ENCODE measurements around the gene EIF2B2. TPM values are rescaled to one million over a fixed set of nuclear protein-coding genes. Genes with fewer than 3 reads are reported as not detected.

Gene EIF2B2
- total RNA-seq, 1 donor from 2014 or later = 37.2 TPM

DNA sequence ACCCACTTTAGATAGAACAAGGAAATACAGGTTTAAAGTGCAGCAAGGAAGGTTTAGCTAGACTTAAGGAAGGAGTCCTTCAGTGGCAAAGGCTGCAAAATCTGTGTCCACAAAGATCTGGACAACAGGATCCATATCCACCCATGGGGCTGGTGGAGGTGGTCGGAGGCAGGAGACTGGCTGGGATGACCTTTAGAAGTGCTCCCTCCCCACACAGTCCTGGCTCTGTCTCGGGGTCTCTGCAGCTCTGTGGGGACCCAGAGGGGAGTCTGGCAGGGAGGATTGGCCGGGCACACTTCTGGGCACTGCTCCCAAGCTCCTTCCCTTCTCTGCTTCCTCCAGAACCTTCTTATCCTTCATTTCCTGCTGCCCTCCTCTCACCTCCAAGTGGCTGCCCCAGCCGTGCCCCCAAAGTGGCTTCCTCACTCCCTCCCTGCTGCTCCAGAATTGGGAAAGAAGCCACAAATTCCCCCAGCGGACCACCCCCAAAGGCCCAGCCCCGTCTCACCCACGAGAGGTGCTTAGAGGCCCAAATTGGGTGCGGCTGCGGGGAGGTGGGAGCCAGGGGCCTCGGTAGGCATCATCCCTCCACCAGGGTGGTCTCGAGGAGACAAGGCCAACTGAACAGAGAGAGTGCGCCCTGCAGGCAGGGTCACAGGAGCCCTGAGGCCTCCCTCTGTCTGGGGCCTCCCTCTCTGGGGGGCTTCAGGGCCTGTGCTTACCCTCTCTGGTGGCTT is 25.4 kb upstream of the EIF2B2 start:
- POLR2A ChIA-PET = no interaction called here
- intact Hi-C loops (cut with micrococcal nuclease) = no loop called here
- CTCF ChIA-PET = interaction anchor here (1.0 kb wide), 1 partner anchor 84 kb away, joined by 3 read pairs; no protein-coding TSS in a partner anchor
- Mint-ChIP-seq H3K36me3 (ENCODE audit: low read depth) (no peaks in the 10 kb centered on the region), H3K4me3 (no peak overlapping the region), H3K27me3 (no peaks in the 10 kb centered on the region), H3K4me1 (no peaks in the 10 kb centered on the region), H3K9me3 (no peaks in the 10 kb centered on the region), H3K27ac (no peak overlapping the region)
- ATAC-seq (ENCODE audit: low read depth) (no peak), DNase-seq (no peak)
- TF ChIP-seq, protein P1, sequence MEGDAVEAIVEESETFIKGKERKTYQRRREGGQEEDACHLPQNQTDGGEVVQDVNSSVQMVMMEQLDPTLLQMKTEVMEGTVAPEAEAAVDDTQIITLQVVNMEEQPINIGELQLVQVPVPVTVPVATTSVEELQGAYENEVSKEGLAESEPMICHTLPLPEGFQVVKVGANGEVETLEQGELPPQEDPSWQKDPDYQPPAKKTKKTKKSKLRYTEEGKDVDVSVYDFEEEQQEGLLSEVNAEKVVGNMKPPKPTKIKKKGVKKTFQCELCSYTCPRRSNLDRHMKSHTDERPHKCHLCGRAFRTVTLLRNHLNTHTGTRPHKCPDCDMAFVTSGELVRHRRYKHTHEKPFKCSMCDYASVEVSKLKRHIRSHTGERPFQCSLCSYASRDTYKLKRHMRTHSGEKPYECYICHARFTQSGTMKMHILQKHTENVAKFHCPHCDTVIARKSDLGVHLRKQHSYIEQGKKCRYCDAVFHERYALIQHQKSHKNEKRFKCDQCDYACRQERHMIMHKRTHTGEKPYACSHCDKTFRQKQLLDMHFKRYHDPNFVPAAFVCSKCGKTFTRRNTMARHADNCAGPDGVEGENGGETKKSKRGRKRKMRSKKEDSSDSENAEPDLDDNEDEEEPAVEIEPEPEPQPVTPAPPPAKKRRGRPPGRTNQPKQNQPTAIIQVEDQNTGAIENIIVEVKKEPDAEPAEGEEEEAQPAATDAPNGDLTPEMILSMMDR (IDR thresholded peaks at IDR 0.05) = no peak

DNA sequence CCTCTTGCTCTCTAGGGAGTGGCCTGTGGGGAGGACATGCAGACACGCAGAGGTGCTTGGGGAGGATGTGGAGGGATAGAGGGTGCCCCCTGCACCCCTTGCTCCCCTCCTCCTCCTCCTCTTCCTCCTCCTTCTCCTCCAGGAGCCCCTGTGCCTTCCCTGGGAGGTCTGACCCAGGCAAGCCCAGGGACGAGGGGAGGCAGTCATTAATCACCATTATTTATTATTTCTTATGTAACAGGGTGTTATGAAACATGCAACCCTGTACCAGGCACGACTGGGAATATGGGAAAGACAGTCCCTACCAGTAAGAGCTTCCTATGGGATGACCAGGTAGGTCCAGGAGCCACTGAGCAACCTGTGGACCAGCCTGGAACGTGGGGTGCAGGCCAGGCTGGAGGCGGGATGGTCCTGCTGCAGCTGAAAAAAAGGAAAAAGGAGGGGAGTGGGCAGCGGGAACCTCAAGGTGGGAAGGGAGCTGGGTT is 24.8 kb upstream of the EIF2B2 start:
- CTCF ChIA-PET = interaction anchor here (1.0 kb wide), 1 partner anchor 85 kb away, joined by 3 read pairs; no protein-coding TSS in a partner anchor
- Mint-ChIP-seq H3K9me3 (no peaks in the 10 kb centered on the region), H3K36me3 (ENCODE audit: low read depth) (no peaks in the 10 kb centered on the region), H3K27ac (no peak overlapping the region), H3K4me3 (no peak overlapping the region), H3K27me3 (no peaks in the 10 kb centered on the region), H3K4me1 (no peaks in the 10 kb centered on the region)
- TF ChIP-seq, protein P1 (IDR thresholded peaks at IDR 0.05) = no peak
- intact Hi-C loops (cut with micrococcal nuclease) = no loop called here
- DNase-seq (no peak), ATAC-seq (ENCODE audit: low read depth) (no peak)
- POLR2A ChIA-PET = no interaction called here

DNA sequence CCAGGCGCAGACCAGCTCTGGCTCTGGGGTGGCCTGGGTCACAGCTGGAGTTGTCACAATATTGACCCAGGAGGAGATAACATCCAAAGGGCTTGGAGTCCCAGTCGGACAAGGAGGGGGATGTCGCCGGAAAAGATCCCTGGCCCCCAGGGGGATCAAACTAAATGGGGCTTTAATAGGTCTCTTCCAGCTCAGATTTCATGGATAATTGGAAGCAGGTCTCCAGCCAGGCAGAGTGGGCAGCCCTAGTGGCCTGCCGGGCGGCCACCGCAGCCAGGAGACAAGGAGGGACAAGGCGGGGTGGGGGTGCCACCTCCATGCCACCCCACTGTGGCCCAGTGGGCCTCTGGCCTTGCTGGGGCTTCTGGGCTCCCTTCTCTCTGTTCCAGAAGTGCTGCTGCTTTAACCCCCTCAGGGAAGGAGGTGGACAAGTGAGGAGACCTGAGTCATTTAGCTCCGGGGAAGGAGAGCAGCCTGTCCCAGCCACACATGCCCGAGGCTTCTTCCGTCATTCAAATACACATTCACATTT is 24.2 kb upstream of the EIF2B2 start:
- H3K36me3 Mint-ChIP-seq (ENCODE audit: low read depth) = no peaks in the 10 kb centered on the region

DNA sequence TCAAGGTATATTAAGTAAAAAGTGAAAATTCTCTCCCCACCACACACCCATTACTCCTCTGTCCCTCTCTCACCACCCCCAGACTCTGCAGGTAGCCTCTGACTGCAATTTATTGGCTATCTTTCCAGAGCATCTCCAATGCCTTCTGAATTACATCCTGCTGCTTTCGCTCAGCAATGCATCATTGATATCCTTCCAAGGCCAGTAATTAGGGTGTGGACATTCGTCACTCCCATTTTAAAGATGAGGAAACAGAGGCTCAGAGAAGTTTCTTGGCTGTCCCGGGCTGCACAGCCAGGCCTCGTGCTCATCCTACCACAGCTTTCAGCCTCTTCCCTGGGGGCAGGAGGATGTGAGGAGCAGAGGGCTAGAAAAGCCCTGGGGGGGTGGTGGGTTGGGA is 23.7 kb upstream of the EIF2B2 start:
- Mint-ChIP-seq H3K4me3 (no peak overlapping the region), H3K4me1 (no peaks in the 10 kb centered on the region), H3K27me3 (no peaks in the 10 kb centered on the region), H3K9me3 (no peaks in the 10 kb centered on the region), H3K36me3 (ENCODE audit: low read depth) (no peaks in the 10 kb centered on the region), H3K27ac (no peak overlapping the region)
- POLR2A ChIA-PET = no interaction called here
- ATAC-seq (ENCODE audit: low read depth) (no peak), DNase-seq (no peak)
- TF ChIP-seq, protein P1 (IDR thresholded peaks at IDR 0.05) = no peak
- CTCF ChIA-PET = no interaction called here
- intact Hi-C loops (cut with micrococcal nuclease) = no loop called here

More for the DNA sequence above, 24.2 kb upstream of the EIF2B2 start:
- H3K4me1 Mint-ChIP-seq = no peaks in the 10 kb centered on the region
- DNase-seq (no peak), ATAC-seq (ENCODE audit: low read depth) (no peak)
- intact Hi-C loops (cut with micrococcal nuclease) = no loop called here
- TF ChIP-seq, protein P1 (IDR thresholded peaks at IDR 0.05) = no peak
- POLR2A ChIA-PET = no interaction called here
- no peaks in the 10 kb centered on the region for H3K27me3 Mint-ChIP-seq
- no peak overlapping the region for H3K4me3 Mint-ChIP-seq
- CTCF ChIA-PET = interaction anchor here (1.0 kb wide), 1 partner anchor 85 kb away, joined by 3 read pairs; no protein-coding TSS in a partner anchor
- H3K9me3 Mint-ChIP-seq = no peaks in the 10 kb centered on the region
- H3K27ac Mint-ChIP-seq = no peak overlapping the region
